Ascending aorta (tissue), 2 donors: ENCODE measurements around the gene TGDS. TPM values are rescaled to one million over a fixed set of nuclear protein-coding genes. Genes with fewer than 3 reads are reported as not detected.
"Not testable (repeated sequence)": the region's sequence is repeated elsewhere in the genome, so short reads cannot be mapped to it uniquely, and the experiment has no call there.

ENCODE experiments used
- DNase-seq, 2 donors: peaks; one replicate each; pipeline ENCODE4 v3.0.0-alpha.2; 2019; ENCODE audit warnings: low spot score in 2 of 2
- H3K27ac ChIP-seq, 2 donors: fragments of 200-600 bp; sonication (generic); one replicate each; pipeline ENCODE4 v1.5.1; 2016 to 2017; ENCODE audit warnings: mild to moderate bottlenecking in 1 of 2
- H3K27me3 ChIP-seq: fragments of 200-600 bp; sonication (generic); one replicate; pipeline ENCODE4 v1.5.1; 2017
- H3K36me3 ChIP-seq, 2 donors: fragments of 200-600 bp; sonication (generic); one replicate each; pipeline ENCODE4 v1.5.1; 2016
- H3K4me1 ChIP-seq, 2 donors: fragments of 200-600 bp; sonication (generic); one replicate each; pipeline ENCODE4 v1.5.1; 2016 to 2017; ENCODE audit warnings: mild to moderate bottlenecking in 1 of 2
- H3K4me3 ChIP-seq, 2 donors: fragments of 200-600 bp; sonication (generic); one replicate each; pipeline ENCODE4 v1.5.1; 2016 to 2017; ENCODE audit warnings: mild to moderate bottlenecking in 1 of 2
- H3K9me3 ChIP-seq, 2 donors: fragments of 200-600 bp; sonication (generic); one replicate each; pipeline ENCODE4 v1.5.1; 2016
- intact Hi-C: fragments of 100-400 bp; cut with DNase I; formaldehyde crosslinking; loops from one replicate; pipeline ENCODE4 v1.15.1; 2023
- total RNA-seq: library from RNA; depleted of rRNA; stranded (reverse); fragments of >200 nt; gene quantifications from one replicate; pipeline ENCODE4 v1.1.0, GENCODE V29; 2016
- TF ChIP-seq, protein P1 (sequence below), 3 experiments: fragments of 200-600 bp in 2 of 3; fragments of 450-650 bp in 1 of 3; sonication (generic) in 2 of 3; IDR thresholded peaks; one replicate each; pipeline ENCODE4 v1.5.1; 2016 to 2019; ENCODE audit warnings: antibody characterized with exemption in 3 of 3, mild to moderate bottlenecking in 1 of 3, moderate library complexity in 1 of 3

TGDS gene
- total RNA-seq, 1 donor from 2014 or later, result 22.6 TPM

DNA sequence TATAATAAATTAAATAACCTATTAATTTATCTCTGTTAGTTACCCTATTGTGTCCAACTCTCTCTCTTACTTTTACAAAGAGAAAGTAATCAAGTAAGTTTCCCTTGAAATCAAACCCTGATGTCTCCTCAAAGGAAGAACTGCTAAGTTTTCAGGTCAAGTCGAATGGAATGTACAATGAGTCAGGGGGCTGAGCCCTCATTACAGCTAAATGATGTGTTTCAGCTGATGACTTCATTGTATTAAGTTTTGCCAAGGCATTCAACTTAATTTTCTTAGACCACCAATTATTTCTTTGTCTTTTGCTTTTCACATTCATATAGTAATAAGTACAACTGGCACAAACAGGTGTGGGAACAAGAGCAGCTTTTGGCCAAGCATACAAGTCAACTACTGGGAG, 61.8 kb downstream of the TGDS start:
- no peaks in the 10 kb centered on the region for H3K4me1 ChIP-seq
- no peaks in the 10 kb centered on the region for H3K27me3 ChIP-seq
- TF ChIP-seq, protein P1, sequence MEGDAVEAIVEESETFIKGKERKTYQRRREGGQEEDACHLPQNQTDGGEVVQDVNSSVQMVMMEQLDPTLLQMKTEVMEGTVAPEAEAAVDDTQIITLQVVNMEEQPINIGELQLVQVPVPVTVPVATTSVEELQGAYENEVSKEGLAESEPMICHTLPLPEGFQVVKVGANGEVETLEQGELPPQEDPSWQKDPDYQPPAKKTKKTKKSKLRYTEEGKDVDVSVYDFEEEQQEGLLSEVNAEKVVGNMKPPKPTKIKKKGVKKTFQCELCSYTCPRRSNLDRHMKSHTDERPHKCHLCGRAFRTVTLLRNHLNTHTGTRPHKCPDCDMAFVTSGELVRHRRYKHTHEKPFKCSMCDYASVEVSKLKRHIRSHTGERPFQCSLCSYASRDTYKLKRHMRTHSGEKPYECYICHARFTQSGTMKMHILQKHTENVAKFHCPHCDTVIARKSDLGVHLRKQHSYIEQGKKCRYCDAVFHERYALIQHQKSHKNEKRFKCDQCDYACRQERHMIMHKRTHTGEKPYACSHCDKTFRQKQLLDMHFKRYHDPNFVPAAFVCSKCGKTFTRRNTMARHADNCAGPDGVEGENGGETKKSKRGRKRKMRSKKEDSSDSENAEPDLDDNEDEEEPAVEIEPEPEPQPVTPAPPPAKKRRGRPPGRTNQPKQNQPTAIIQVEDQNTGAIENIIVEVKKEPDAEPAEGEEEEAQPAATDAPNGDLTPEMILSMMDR (IDR thresholded peaks at IDR 0.05), result no peak
- no peak for DNase-seq
- H3K36me3 ChIP-seq, result no peaks in the 10 kb centered on the region
- no peak overlapping the region for H3K4me3 ChIP-seq
- H3K9me3 ChIP-seq, result no peaks in the 10 kb centered on the region
- no peak overlapping the region for H3K27ac ChIP-seq
- intact Hi-C loops, result no loop called here

DNA sequence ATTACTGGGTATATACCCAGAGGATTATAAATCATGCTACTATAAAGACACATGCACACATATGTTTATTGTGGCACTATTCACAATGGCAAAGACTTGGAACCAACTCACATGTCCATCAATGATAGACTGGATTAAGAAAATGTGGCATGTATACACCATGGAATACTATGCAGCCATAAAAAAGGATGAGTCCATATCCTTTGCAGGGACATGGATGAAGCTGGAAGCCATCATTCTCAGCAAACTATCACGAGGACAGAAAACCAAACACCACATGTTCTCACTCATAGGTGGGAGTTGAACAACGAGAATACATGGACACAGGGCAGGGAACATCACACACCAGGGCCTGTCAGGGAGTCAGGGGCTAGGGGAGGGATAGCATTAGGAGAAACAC, 63.7 kb downstream of the TGDS start:
- H3K27ac ChIP-seq, H3K4me1 ChIP-seq, H3K36me3 ChIP-seq, H3K4me3 ChIP-seq, intact Hi-C loops, H3K27me3 ChIP-seq, H3K9me3 ChIP-seq, DNase-seq: not testable (repeated sequence)

DNA sequence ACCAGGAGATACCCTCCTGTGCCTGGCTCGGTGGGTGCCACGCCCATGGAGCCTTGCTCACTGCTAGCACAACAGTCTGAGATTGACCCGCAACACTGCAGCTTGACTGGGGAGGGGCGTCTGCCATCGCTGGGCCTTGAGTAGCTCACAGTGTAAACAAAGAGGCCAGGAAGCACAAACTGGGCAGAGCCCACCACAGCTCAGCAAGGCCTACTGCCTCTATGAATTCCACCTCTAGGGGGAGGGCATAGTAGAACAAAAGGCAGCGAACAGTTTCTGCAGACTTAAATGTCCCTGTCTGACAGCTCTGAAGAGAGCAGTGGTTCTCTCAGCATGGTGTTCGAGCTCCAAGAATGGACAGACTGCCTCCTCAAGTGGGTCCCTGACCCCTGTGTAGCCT, 69.0 kb downstream of the TGDS start:
- DNase-seq, H3K27ac ChIP-seq, H3K4me3 ChIP-seq, H3K9me3 ChIP-seq, H3K4me1 ChIP-seq, H3K36me3 ChIP-seq, intact Hi-C loops, H3K27me3 ChIP-seq: not testable (repeated sequence)

DNA sequence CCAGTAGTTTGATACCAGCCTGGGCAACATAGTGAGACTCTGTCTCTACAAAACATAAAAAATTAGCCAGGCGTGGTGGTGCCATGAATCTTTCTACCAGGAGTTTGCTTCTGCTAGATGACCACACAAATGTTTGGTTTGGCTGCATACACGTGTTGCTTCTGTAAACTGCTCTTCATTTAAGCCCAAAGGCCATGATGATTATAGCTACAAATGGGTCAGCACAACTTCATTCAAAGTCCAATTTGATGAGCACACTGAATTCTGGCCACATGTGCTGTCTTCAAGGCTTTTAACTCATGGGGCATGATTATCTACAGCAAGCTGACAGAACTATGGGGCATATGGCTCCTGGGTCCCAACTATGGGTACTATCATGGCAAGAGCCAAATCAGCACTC, 70.2 kb downstream of the TGDS start:
- Histone ChIP-seq H3K4me3 (no peak overlapping the region), H3K27me3 (no peaks in the 10 kb centered on the region), H3K27ac (no peak overlapping the region), H3K9me3 (peaks cover 0 to 2% of the 10 kb centered on the region in 2 donors), H3K4me1 (no peaks in the 10 kb centered on the region), H3K36me3 (no peaks in the 10 kb centered on the region)
- DNase-seq, result no peak
- intact Hi-C loops, result no loop called here
- TF ChIP-seq, protein P1 (IDR thresholded peaks at IDR 0.05), result no peak

DNA sequence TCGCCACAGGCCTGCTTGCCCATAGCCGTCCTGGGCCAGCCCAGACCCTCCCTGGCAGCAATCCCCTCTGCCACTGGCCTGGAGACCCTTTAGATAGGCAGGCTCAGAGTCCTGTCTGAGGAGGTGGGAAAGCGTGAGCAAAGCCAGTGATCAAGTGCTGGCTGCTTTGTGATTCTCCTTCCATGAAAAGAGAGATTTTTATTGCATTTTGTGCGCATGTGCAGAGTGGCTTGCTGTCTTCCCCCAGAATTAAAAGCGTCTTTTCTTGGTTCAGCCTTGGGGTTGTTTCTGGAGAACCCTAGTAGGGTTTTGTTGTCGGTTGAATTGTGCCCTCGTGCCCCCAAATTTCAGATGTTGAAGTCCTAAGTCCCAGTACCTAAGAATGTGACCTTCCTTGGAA, 71.5 kb downstream of the TGDS start:
- H3K36me3 ChIP-seq, result no peaks in the 10 kb centered on the region
- DNase-seq, result no peak
- TF ChIP-seq, protein P1 (IDR thresholded peaks at IDR 0.05), result no peak
- peaks cover 0 to 2% of the 10 kb centered on the region in 2 donors for H3K9me3 ChIP-seq
- H3K4me3 ChIP-seq, result no peak overlapping the region
- no peaks in the 10 kb centered on the region for H3K27me3 ChIP-seq
- intact Hi-C loops, result no loop called here
- no peaks in the 10 kb centered on the region for H3K4me1 ChIP-seq
- no peak overlapping the region for H3K27ac ChIP-seq

Other genes with a start within 250 kb of the TGDS start
- gene DCT, start 116.5 kb downstream of the TGDS start, total RNA-seq, result not detected
- 2.3 TPM for gene GPR180, start 5.7 kb upstream of the TGDS start, total RNA-seq
- gene SOX21, start 116.4 kb upstream of the TGDS start, total RNA-seq, result not detected